ENCODE measurements around the gene SHB.

The SHB gene

DNA sequence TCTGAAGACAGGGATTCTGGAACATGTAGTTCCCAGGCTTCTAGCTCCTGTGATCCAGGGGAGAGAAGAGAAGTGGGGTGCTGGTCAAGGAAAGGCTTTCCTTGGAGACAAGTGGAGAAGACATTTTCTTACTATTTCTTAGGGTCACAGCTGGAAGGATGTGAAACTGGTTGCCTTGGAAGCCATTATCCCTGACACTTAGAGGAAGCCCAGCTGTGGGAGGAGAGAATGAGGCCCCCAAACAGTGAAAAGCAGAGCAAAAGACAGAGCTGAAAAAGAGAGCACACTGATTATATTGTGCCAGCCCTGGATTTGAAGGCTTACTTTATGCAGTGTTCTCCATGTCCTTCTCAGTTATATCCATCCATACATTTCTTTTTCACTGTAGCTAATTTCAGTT lies 17.5 kb upstream of the SHB start:
- no peak for DNase-seq (ENCODE audit: low read depth)

DNA sequence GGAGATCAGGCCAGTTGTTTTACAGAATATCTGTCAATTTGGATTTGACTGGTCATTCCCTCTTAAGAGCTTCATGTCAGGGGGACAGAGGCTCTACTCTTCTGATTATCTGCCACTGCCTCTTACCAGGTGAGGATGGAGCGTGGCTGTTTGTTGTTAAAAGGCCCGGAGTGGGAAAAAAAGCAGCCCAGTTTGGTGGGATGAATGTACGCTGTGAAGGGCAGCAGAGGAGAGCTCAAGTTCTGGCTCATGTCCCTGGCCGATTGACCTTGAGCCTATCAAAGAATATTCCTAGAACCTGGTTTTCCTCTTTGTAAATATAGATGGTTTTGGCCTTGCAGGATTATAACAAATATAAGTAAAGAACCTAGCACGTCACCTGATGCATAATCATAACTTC lies 16.3 kb upstream of the SHB start:
- DNase-seq (ENCODE audit: low read depth): no peak

DNA sequence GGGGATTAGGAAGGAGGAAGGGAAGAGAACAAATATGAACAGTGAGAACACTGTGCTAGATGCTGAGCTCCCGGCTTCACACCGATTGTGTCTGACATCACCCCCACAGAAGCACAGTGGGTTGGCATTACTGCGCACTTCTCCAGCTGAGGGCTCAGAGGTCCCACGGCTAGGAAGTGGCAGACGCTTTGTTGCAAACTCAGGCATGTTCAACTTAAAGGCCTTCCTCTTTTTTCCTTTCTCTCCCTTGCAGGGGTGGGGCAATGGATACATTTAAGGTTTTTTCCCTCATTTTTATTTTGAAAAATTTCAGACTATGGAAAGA lies 15.5 kb upstream of the SHB start:
- no peak for DNase-seq (ENCODE audit: low read depth)

DNA sequence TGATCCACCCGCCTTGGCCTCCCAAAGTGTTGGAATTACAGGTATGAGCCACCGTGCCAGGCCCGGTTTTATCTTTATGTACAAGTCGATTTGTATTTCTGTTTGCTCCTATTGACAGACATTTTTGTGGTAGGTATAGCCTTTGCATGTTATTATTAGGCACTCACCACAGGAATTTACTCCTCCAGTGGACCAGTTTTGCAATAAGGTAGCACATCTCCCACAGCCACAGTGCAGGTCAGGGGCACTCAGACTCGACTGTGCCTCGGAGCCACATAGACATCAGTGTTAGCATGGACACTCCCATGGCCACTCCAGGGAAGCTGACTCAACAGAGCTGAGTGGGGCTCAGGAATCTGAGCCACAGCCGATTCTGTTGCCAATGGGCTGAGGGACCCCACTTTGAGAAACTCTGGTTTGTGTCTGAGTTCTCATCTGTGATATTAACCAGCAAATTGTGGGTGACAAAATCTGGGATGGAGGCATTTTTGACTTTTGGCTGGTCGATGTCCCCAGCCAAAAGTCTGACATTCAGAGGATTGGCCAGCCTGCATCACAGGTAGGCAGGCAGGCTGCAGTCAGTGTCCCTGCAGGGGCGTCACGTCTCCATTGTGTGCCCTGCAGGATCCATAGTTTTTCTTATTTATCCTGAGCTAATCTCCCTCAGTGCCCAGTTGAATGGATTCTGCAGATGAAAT lies 15.0 kb upstream of the SHB start:
- DNase-seq (ENCODE audit: low read depth): peak; percentile 33

DNA sequence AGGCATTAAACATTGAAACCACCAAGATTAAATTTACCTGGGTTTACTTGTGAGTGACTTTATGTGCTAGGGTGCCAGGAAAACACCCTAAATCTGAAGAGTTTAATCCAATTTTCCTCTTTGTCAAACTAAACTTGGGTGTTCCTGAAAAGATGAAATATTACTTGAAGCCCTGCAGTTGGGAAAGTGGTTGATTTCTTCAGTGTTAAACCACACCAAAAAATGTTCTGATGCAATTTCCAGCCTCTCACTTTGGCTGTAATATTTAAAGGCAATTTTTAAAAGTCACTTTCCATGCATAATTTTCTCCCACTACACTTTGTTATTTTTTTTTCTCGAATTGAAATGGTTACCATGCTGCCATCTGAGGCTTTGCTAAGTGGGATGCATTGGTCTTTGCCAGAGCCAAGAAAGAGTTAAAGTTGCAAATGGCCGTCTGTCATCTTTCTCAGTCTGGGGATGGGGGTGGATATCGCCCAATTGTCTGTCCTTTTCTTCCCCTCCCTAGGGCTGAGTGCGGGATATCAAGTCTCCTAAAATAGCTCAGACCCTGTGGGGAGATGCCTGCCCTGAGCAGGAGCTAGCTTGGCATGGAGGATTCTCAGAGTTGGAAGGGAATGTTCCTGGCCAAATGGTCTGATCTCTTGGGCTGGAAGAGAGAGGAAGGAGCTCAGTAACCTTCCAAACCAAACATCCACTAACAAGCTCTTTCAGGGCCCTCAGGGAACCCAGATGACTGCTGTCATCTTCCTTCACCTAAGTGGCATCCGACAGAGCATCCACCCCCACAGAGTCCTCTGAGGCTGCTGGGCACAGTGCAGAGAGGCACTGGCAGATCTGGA lies 13.6 kb upstream of the SHB start:
- DNase-seq (ENCODE audit: low read depth): peak; percentile 6

DNA sequence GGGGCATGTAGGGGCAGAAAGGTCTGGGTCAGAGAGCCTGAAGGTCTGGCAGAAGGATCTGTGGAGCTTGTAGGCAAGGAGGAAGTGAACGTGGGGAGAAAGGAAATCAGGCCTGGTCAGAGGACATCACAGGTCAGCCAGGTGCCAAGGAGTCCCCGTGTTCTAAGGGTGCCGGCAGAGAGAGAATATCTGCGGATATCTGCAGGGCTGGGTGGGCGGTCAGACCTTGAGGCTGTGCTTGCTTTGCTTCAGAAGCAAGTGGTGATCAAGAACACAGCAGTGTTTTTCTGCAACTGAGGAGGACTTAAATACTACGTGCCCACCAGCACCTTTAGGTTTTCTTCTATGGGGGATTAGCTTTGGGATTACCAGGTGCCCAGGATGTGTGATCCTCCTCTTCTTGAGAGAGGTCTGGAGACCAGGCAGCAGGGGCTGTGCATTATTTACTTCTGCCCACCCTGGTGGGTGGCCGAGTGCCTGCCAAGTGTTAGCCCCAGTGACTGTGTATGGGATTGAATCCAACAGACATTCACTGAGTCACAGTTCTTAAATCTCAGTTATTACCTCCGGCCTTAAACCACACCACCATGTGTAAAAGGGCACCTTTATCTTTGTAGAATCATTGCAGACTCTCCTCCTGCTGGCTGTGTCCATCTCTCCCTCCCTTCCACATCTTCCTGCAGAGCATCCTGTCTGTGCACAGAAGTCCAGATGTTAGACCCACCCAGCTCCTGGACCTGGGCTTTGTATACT lies 12.5 kb upstream of the SHB start:
- DNase-seq (ENCODE audit: low read depth): no peak

DNA sequence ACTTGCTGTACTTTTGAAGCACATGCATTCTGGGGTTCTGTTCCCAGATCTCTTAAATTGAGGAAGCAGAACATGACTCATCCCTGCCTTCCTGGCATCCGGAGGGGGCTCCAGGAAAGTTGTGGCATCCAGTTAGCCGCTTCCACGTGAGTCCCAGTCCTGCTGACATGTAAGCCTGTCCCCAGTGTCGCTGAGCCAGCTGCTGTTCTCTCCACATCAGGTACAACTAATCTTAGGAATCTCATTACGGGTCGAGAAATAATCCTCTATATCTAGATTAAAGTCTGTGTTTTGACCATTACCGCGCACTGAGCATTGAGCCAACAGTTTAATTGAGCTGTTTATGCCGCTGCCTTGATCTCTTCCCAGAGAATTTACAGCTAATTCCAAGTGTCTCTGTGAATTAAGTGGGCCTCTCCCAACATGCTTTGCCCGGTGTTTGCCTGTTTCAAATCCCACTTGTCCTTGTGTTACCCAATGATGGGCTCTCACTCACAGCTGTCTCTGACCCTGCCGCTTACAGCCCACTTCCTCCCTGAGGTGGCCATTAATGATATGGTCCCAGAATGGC lies 10.5 kb upstream of the SHB start:
- DNase-seq (ENCODE audit: low read depth): peak; percentile 74

DNA sequence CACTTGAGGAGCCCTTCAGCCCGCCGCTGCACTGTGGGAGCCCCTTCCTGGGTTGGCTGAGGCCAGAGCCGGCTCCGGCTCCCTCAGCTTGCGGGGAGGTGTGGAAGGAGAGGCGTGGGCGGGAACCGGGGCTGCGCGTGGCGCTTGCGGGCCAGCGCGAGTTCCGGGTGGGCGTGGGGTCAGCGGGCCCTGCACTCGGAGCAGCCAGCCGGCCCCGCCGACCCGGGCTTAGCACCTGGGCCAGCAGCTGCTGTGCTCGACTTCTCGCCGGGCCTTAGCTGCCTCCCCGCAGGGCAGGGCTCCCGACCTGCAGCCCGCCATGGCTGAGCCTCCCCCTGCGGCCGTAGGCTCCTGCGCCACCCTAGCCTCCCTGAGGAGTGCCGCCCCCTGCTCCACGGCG lies 6.2 kb upstream of the SHB start:
- no peak for DNase-seq (ENCODE audit: low read depth)

DNA sequence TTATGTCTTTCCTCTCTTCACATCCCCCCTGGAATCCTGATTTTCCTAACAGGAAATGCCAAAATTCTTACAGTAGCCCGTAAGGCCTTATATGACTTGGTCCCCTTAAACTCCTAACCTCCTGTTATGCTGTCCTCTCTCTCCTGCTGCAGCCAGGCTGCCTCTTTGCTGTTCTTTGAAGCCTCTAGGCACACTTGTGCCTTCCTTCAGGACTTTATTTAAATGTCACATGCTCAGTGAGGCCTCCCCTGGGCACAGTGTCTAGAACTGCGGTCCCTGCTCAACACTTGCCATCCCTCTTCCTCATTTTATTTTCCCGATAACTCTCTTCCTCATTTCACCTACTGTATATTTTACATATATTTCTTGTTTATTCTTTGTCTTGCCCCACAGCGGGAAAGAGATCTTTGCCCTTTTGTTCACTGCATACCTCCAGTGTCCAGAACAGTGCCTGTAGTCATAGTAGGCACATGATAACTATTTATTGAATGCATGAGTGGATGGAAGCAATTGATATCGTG lies 5.5 kb upstream of the SHB start:
- DNase-seq (ENCODE audit: low read depth): peak; percentile 90

DNA sequence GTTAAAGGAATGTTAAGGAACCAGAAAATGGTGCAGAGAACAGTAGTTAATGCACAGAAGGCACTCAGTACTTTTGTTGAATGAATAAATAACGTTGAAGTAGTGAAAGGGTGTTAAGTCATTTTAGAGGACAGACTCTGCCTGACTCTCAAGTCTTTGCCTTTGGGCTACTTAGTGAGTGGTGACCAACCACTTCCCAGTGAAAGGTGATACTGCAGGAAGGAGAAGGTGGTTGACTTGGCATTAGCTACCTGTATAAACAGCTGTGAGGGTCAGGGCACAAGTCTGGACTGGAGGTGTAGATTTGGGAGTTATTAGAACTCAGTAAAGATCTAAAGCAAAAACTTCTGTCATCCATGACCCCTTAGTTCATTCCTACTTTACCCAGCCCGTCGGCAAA lies 4.9 kb upstream of the SHB start:
- no peak for DNase-seq (ENCODE audit: low read depth)

DNA sequence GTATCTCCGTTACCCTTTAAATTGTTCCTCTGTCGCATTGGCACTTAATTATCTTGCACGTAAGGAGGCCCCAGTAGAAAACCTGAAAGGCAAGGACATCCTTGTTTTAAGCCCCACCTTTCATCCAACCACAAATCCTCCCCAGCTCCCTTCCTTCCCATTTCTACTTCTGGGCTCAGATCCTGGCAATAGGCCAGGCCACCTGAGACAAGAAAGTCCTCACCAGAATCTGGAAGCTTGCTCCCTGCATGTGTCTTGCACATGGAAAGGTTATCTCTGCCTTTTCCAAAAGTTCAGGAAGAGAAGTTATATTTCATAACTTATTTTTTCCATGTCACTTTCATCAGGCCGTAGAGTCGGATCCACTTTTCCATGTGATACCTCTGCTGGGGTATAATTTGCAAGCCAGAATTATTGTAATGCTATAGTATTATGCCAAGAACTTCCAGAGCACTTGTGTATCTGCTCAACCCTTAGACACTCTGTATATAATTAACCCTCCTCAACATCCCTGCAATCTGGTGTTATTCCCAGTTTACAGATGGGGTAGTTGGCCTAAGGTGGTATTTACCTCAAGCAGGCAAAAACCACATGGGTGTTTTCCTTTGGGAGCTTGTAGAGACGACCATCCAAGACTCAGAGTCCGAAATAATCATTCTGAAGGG lies 2.6 kb upstream of the SHB start:
- no peak for DNase-seq (ENCODE audit: low read depth)

DNA sequence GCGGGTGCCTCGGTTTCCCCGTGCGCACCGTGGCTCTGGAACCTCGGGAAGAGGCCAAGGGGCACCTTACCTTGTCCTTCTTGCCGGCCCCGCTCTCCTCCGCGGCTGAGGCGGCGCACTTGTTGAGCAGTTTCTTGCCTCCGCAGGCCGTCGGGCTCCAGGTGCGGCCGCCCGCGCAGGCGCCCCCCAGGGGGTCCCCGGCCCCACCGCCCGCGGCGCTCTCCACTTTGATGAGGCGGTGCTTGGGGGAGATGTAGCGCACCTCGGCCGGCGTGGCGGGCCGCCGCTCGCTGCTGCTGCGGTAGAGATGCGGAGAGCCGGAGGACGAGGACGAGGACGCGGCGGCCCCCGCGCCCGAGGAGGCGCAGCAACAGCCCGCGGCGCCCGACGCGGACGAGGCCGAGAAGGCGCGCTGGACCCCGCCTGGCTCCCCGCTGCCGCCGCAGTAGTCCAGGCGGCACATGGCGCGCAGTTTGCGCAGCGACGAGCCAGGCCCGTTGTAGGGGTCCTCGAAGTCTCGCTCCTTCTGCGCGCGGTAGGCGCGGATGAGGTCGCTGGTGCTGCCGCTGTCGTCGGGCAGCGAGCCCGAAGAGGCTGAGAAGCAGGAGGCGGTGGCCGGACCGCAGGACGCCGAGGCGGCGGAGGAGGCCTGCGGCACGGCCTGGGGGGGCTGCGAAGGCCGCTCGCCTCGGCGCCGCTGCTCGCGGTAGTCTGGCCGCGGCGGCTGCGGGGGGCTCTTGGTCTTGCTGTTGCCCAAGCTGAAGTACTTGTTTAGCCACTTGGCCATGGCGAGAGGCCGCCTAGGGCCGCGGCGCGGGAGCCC lies 957 bp downstream of the SHB start:
- DNase-seq (ENCODE audit: low read depth): no peak

DNA sequence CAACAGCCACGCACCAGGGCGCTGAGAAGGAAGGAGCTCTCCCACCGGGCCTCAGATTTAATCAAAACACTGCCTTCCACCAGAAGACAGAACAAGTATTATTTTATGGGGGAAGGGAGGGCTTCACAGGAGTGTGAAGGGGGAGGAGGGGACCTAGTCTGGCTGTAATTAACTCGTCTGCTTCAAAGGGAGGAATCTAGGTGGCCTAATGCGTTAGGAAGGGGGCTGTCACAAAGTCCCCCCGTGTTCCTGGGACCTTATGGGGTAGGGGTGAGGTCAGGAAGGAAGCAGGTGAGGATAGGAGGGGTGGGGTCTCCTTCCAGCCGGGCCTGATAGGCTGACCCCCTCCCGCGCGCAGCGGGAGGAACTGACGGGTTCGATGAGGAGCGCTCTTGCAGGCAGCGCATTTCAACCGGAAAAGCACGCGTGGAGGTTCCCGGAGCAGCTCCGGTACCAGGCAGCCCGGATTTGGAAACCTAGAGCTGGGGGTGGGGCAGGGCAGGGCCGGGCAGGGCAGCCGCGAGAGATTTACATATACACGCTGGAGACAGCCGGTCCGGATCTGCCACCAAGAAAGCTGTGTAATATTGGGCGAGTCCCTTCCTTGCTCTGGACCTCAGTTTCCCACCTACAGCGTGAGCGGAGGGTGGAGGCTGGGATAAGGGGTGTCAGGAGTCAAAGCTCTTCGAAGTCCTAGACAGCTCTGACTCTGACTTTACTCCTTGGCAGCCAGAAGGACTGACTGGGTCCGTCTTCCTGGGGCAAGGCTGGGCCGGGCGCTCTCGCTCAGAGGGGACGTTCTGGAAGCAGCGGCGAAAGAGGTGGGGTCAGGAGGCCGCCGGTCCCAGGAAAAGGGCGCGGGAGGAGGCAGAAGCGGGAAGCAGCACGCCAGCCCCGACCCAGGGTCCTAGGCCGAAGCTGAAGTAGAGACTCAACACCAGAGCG lies 1.8 kb downstream of the SHB start:
- DNase-seq (ENCODE audit: low read depth): peak; percentile 50

DNA sequence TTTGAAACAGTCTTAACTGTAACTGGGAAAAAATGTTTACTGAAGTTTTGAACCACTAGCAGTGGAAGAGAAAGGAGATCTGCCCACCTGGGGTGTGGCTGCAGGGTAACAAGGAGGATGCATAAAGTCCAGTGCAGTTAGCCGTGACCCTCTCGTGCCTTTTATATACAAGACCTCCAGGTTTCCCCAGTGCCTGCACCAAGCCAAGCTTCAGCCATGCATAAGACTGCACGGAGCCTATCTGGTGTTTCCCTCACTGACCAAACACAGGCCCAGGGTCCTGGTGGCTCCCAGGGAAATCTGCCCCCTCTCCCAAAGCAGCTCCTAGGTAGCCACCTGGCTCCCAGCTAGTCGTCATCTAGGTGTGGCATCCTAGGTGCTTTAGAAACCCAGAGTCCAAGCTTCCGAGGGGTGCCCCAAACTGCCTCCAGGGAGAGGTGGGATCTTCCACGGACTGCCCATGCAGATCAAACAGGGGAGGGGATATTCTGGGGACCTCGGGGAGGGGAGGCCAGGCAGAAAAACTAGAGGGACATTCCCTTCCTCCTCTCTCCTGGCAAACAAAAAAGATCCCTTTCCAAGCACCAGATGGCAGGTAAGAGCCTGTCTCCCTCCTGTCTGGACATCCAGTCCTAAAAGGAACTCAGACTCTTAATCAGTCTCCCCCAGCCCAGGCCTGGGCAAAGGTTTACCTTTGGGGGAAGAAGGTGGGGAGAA lies 2.7 kb downstream of the SHB start:
- no peak for DNase-seq (ENCODE audit: low read depth)

DNA sequence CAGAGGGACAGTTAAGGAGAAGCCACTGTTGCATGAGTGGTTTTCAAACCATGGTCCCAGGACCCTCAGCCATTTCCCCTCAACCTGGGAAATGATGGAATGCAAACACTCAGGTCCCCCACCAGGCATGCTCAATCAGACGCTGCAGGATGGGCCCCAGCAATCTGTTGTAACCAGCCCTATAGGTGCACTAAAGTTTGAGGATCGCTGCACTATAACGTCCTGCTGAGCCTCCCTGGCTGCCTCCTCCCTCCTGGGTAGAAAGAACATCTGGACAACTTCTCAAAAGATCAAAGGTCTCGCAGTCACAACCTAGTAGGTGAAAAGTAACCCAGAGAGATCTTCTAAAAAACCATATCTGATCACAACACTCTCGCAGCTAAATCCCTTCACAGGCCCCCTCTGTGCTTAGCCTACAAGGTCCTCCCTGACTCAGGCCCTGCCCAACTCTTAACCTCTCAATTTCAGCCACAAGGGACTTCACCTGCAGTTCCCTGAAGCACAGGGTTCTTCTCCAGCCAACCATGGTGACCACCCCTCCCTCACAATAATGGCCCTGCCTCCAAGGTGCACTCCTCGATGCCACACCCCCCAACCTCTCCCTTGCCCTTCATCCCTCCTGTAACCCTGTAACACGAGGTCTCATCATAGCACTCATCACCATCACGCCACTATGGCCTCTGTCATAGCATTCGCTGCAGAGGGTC lies 3.5 kb downstream of the SHB start:
- DNase-seq (ENCODE audit: low read depth): no peak

DNA sequence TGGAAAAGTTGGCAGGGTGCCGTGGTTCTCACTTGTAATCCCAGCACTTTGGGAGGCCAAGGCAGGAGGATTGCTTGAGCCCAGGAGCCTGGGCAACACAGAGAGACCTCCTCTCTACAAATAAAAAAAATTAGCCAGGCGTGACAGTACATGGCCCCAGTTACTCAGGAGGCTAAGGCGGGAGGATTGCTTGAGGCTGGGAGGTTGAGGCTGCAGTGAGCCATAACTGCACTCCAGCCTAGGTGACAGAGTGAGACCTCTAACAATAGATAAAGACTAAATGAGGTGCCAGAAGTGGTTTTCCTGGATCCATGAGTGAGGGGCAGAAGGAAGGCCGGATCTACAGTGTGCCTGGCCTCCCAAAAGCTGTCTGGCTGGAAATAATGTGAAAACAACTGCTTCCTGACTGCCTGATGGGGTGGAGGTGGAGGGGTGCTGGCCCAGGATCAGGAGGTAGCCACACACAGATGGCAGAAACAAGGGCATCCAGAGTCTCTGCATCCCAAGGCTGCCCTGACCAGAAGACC lies 4.1 kb downstream of the SHB start:
- DNase-seq (ENCODE audit: low read depth): no peak

DNA sequence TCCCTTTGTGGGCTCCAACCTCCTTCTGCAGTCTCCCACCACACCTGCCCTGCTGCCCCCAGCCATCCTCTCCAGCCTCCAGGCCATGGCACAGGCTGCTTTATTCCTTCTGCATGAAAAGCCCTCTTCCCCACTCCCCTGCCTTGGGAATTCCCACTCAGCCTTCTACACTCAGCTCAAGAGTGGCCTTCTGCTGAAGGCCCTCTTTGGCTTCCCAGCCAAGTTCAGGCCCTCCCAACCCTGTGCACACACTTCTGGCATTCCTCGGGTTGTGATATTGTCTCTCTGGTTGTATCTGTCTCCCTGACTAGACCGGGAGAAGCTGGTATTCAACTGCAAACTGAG lies 5.7 kb downstream of the SHB start:
- DNase-seq (ENCODE audit: low read depth): no peak
